Right lung (tissue), 10 donors: ENCODE results near the gene GAREM1. TPM values are rescaled to one million over a fixed set of nuclear protein-coding genes. Genes with fewer than 3 reads are reported as not detected.
"Not testable (repeated sequence)": the region's sequence is repeated elsewhere in the genome, so short reads cannot be mapped to it uniquely, and the experiment has no call there.

Source experiments
- DNase-seq, 2 donors: peaks; one replicate each; pipeline ENCODE4 v3.0.0-alpha.2; 2013
- long read RNA-seq, 8 donors: transcript quantifications; one replicate each; lab custom pipeline, GENCODE V29; 2026
- polyA plus RNA-seq, 5 donors: library from polyadenylated mRNA; unstranded; fragments of 120-200 nt; gene quantifications; one replicate each; pipeline versions ENCODE4 v1.2.1 to v1.2.3, GENCODE V29; 2013; ENCODE audit warnings: inconsistent platforms in 1 of 5, low replicate concordance in 1 of 5; ENCODE audit not compliant: insufficient read length in 5 of 5, insufficient read depth in 1 of 5

Gene GAREM1
- 10 to 100 TPM in 4 of 5 donors, 1 to 10 TPM in 1; 9.1 to 16.1 (median 13.0) TPM for polyA plus RNA-seq
- long read RNA-seq, donor 1, full-length matches to known transcripts: 2 of 2 reads
- long read RNA-seq, donor 1, partial matches to known transcripts: 0 of 2 reads
- long read RNA-seq, donor 1, other reads (novel, unspliced or antisense): 0 of 2 reads
- long read RNA-seq, donor 2: 0 reads
- long read RNA-seq, donor 3, full-length matches to known transcripts: 1 of 1 reads
- long read RNA-seq, donor 3, partial matches to known transcripts: 0 of 1 reads
- long read RNA-seq, donor 3, other reads (novel, unspliced or antisense): 0 of 1 reads
- long read RNA-seq, donor 4, partial matches to known transcripts: 79 of 79 reads
- long read RNA-seq, donor 4, other reads (novel, unspliced or antisense): 0 of 79 reads
- long read RNA-seq, donor 5, full-length matches to known transcripts: 1 of 1 reads
- long read RNA-seq, donor 5, partial matches to known transcripts: 0 of 1 reads
- long read RNA-seq, donor 5, other reads (novel, unspliced or antisense): 0 of 1 reads
- long read RNA-seq, donor 6, full-length matches to known transcripts: 1 of 1 reads
- long read RNA-seq, donor 6, partial matches to known transcripts: 0 of 1 reads
- long read RNA-seq, donor 6, other reads (novel, unspliced or antisense): 0 of 1 reads
- long read RNA-seq, donor 7, full-length matches to known transcripts: 3 of 91 reads
- long read RNA-seq, donor 7, partial matches to known transcripts: 70 of 91 reads
- long read RNA-seq, donor 7, other reads (novel, unspliced or antisense): 18 of 91 reads
- long read RNA-seq, donor 8, partial matches to known transcripts: 5 of 10 reads
- long read RNA-seq, donor 8, other reads (novel, unspliced or antisense): 5 of 10 reads

DNA sequence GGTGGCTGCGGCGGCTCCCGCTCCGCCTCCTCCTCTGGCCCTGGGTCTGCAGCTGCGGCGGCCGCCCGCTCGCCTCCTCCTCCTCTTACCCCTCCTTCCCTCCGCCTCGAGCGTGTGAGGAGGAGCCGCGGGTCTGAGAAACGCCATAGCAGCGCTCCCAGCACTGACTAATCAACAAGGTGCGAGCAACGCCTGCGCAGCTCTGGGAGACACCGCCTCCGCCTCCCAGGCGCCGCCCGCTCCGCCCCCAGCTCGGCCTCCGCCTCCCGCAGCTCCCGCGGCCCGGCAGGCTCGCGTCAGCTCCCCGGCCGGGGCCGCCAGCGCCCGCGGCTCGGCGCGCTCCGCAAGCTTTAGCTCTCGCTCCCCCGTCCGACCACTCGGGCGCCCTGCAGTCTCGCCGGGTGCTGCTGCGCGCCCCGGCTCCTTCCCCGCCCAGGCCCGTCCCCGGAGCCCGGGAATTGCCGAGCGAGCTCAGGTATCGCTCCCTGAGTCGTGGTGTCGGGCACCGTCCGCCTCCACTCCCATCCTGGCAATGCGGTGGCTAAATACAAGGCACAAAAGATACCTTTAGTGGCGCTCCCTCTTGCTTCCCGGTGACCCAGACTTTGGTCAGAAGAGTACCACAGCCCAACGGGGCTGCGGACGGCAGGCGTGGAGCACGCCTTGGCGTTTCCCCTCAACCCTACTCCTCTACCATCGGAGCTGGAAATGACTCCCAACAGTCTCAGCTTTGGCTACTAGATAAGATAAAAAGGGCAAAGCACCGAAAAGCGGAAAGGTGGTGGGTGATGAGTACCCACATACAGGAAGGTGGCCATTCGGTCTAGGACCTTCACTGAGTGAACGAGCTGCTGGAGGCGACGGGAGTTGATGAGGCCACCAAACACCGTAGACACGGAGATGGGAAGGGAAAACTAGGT, at the start of gene GAREM1:
GAREM1 (minus strand) TSS at position 169 of the 920 bp plus-strand sequence. CDS start 454 bp downstream, outside the sequence.
- peak; percentile 95 to 97 for DNase-seq

DNA sequence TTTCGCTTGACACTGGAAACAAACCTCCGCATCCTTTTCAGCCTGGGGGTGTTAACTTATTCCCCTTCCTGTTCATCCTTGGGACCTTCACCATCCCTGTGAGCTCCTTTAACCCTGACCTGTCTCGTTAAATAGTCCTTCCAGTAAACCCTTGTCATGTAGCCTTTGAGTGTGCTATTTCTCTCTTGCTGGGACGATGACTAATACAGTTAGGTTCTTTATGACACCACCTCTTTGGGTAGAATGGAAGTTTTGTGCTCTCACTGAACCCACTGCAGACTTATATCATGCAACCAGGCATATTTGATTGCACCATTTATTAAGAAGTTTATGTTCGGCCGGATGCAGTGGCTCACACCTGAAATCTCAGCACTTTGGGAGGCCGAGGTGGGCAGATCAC, 40.5 kb upstream of the GAREM1 start:
- no peak for DNase-seq

- DNase-seq: no peak
Measured at GRCh38 chr18:32509111-32509510, 38.4 kb upstream of the GAREM1 start.

DNA sequence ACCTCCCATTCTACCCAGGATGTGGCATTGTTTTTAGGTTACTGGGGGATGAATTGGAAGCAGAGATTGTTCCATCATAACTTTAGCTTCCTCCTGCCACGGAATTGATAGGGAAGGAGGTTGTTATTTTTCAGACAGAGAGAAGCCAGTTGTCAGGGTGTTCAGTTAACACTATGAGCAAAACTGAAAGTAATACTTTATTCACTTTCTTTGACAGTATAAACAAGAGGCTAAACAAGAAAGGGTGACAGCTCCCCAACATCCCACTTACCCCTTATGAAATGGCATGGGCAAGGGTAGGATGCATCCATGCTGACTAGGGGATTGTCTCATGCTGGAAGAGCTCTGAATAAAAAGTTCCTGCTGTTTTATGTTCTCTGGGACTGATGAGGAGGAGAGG, 36.4 kb upstream of the GAREM1 start:
- DNase-seq: no peak

DNA sequence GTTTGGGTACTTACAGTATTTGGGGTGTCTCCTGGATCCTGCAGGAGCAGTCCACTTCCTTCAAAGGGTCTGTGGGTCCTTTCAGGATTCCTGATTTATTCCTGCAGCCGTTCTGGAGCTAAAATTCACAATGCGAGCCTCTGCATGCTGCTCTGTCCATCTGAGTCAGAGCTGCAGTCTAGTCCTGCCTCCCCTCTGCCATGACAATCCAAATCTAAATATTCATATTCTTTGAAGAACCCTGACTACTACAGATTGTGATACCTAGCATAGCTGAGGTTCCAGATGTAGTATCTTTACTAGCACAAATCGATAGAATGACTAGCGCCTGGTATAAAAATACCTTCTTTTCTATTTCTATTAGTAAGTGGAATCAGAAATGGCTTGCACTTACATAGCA, 31.3 kb upstream of the GAREM1 start:
- no peak for DNase-seq

DNA sequence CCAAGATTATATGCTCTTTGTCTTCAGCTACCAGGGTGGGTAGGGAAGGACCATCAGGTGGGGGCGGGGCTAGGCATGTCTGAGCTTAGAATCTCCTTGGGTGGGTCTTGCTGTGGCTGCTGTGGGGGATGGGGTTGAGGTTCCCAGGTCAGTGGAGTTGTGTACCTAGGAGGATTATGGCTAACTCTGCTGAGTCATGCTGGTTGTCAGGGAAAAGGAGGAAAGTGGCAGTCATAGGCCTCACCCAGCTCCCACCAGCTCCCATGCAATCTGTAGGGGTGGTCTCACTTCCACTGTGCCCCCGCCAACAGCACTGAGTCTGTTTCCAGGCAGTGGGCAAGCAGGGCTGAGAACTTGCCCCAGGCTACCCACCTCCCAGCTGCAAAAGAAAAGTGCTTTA, 30.6 kb upstream of the GAREM1 start:
- not testable (repeated sequence) for DNase-seq

DNA sequence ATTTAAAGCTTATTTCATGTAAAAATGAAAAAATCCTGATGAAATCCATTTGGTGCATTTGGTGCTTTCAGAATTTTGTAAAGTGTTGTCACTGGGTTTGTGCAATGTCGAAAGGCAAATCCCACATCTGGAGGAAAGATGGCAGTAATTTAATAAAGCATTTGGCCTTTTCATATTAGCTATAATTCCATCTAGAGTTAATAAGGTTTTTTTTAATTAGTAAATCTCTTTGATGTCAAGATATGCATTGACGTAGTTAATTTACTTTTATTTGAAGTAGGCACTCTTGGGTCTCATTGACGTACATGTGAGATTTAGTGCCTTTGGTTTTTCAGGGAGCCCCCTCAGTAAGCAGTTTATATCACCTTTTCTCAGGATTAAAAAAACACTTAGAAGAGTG, 12.3 kb upstream of the GAREM1 start:
- DNase-seq: no peak

DNA sequence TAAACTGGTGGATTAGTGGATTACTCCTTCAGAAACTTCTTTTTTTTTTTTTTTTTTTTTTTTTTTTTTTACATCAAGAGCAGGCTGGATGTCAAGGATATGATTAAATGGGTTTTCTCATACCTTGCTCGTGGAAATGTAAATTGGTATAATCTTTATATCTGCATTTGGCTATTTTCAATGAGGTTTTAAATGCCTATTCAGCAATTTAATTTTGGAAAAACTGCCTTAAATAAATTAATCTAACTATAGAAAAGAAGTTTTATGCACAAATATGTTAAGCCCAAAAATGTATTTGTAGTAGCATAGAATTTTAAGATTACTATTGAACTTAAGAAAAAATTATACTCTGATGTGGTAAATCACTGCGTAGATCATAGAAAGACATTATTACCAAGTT, 11.4 kb upstream of the GAREM1 start:
- DNase-seq: no peak

GRCh38 chr18:32480581-32480980, 9.9 kb upstream of the GAREM1 start:
- no peak for DNase-seq

DNA sequence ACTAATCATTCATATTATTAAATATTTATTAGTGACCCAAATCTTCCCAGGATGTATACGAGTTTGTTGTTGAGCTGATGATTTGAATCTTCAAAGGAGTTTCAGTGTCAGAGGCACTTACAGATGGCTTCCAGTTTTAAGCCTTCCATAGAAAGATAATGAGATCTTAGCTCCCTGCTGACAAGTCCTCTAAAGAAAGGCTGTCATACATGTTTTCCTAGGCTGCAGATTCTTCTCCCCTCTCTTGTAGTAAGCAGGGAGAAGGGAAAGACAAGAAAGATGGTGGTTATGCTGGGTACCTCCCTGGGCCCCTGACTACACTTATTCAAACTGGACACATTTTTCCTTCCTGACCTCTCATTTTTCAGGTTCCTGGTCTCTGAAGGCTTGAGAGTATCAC, 8.1 kb upstream of the GAREM1 start:
- no peak for DNase-seq

DNA sequence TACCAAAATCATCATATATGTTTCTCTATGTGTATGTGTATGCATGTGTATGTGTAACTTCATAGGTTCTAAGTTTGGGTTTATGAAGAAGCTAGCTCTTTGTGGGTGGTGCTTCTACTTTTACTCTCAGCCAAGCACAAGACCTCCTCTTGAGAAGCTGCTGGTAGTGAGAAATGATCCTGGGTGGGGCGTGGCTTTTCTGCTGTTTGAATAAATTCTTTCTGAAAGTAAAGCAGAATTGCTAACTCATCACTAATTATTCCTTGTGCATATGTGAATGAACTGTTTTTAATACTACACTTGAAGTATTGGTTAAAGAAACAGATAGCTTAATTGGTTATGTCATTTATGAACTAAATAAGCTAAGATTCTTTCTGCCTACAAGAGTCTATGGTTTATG, 7.6 kb upstream of the GAREM1 start:
- no peak for DNase-seq

DNA sequence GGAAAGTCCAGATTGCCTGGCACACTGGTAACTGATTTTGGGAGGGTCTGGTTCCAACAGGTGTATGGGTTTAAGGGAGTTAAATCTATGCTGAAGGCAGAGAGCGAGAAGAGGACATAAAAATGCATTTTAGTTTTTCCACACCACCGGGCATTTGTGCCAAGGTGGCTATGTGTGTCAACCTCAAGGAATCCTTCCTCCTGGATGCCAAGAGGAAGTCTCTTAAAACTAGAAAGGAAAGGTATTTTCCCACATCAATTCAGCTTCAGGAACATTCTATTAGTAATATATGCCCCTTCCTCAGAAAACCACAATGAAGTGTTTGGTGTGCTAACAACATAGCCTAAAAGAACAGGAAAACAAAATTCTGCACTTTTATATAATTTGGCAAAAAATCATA, 5.4 kb upstream of the GAREM1 start:
- no peak for DNase-seq

DNA sequence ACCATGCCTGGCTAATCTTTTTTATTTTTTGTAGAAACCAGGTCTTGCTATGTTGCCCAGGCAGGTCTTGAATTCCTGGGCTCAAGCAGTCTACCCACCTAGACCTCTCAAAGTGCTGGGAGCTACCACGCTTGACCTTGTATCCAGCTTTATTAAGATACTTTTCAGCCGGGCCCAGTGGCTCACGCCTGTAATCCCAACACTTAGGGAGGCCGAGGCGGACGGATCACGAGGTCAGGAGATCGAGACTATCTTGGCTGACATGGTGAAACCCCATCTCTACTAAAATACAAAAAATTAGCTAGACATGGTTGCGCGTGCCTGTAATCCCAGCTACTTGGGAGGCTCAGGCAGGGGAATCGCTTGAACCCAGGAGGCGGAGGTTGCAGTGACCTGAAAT, 4.4 kb upstream of the GAREM1 start:
- not testable (repeated sequence) for DNase-seq

- no peak for DNase-seq
Measured at GRCh38 chr18:32473325-32473724, 2.6 kb upstream of the GAREM1 start.

DNA sequence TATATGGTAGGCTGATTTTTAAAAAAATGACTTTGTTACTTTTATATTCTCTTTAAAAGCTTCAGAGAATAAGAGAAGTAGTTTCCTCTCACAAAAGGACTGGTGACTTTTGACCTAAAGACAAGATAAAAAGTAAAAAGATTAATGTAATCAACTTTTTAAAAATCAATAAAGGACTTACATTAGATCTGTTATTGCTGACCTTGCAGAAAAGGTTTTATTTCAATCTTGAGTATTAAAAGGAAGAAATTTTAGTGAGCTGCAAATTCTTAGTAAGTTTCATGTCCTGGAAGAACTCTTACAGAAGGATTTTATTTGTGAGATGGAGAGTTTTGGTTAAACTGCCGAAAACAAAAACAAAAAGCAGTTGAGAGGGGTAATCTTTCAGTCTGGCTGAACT, 2.2 kb upstream of the GAREM1 start:
- no peak for DNase-seq

DNA sequence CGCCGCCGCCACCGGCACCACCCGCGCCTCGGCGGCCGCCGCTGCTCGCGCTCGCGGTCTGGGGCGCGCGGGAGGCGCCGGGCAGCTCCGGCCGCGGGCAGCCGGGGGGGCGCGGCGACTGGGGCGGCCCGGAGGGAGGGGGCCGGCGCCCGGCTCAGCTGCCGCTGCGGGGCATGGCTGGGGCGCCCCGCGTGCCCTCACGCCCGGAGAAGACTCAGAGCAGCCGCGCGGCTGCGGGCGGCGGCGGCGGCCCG, 295 bp downstream of the GAREM1 start:
- DNase-seq: no peak

GRCh38 chr18:32469691-32470459, 807 bp downstream of the GAREM1 start:
- DNase-seq: peak; percentile 34 to 50

DNA sequence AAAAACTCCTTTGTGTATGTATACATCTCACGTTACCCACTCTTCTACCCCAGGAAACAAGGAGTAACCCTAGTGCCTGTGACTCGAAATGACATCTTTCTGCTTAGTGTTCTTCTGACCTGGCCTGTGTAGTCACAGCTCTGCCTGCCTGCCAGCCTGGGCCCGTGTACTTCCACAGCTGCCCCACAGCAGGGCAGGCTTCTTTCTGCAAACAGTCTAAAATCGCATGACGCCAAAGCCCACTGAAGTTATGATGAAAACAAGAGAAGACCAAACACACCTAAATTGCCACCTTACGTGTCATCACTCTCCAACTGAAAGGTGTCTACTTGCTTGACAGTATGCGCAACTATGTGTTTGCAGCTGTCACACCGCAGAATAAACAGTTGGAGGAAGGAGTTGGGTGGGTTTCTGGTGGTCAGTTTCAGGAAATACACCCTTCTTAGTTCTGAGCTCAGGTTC, 1.5 kb downstream of the GAREM1 start:
- peak in 1 of 2 donors; percentile 26 for DNase-seq

- DNase-seq: no peak
Measured at GRCh38 chr18:32468147-32468845, 2.4 kb downstream of the GAREM1 start.

- DNase-seq: no peak
Measured at GRCh38 chr18:32461709-32462272, 8.9 kb downstream of the GAREM1 start.
